Right lung (tissue), 5 donors: Measurements from ENCODE around the gene OTOGL. TPM values are rescaled to one million over a fixed set of nuclear protein-coding genes. Genes with fewer than 3 reads are reported as not detected.
"Not testable (repeated sequence)": the region's sequence is repeated elsewhere in the genome, so short reads cannot be mapped to it uniquely, and the experiment has no call there.

Source experiments
- DNase-seq, 2 donors: peaks; one replicate each; pipeline ENCODE4 v3.0.0-alpha.2; 2013
- polyA plus RNA-seq, 5 donors: library from polyadenylated mRNA; unstranded; fragments of 120-200 nt; gene quantifications; one replicate each; pipeline versions ENCODE4 v1.2.1 to v1.2.3, GENCODE V29; 2013; ENCODE audit warnings: inconsistent platforms in 1 of 5, low replicate concordance in 1 of 5; ENCODE audit not compliant: insufficient read length in 5 of 5, insufficient read depth in 1 of 5

Gene OTOGL
- polyA plus RNA-seq, 5 donors, result 0.37 to 0.62 (median 0.46) TPM

- not testable (repeated sequence) for DNase-seq
These were observed 119.6 kb downstream of the OTOGL start for GRCh38 chr12:80218925-80219324.

DNA sequence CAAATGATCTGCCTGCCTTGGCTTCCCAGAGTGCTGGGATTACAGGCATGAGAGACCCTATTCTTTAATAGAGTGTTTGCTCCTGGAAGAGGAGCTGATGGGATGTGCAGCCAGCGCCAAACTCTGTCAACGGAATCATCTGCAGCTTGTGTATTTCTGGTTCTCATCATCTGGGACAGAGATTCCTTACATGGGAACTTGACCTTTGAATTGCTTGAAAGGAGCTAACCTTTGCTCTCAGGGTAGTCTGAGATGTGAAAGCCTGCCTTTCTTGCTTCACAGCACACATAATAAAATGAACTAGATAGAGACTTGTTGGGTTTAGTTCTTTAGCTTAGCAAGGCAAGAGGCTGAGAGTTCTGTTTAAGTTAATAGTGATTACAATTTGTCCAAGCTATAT lies 120.0 kb downstream of the OTOGL start:
- peak; percentile 84 to 88 for DNase-seq

- no peak for DNase-seq
These were observed 122.9 kb downstream of the OTOGL start for GRCh38 chr12:80222261-80222660.

GRCh38 chr12:80226576-80226975 lies 127.2 kb downstream of the OTOGL start:
- DNase-seq, result no peak

GRCh38 chr12:80227904-80228303 lies 128.6 kb downstream of the OTOGL start:
- DNase-seq, result not testable (repeated sequence)

DNA sequence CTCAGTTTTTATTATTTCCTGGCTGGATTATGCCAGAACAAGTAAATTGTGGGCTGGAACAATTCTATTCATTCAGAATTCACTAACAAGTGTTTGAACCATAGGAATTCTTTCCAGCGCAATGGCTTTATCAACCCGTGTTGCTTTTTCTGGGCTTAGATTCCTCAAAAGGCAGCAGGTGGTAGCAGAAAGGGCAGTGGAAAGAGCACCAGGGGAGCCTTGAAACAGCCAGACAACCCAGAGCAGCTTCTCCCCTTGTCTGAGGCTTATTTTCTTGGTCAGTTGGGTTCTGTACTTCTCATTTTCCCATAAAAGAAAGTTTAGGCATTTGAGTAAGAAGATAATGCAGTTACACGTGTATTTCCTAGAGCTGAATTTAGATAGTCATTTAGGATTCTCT lies 130.7 kb downstream of the OTOGL start:
- DNase-seq, result no peak

GRCh38 chr12:80232837-80233236 lies 133.5 kb downstream of the OTOGL start:
- no peak for DNase-seq

DNA sequence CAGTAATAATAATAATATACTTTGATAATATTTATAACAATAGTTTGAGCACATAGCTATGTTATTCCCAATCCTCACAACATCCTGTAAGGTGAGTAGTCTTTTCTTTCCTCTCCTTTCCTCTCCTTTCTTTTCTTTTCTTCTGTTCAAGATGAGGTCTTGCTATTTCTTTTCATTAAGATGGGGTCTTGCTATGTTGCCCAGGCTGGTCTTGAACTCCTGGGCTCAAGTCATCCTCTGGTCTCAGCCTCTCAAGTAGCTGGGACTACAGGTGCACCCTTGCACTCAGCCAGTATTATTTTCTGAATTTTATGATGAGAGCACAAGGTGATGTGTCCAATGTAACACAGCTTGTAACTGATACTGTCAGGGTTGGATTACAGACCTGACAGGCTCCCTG lies 134.6 kb downstream of the OTOGL start:
- no peak for DNase-seq

- DNase-seq, result no peak
These were observed 135.3 kb downstream of the OTOGL start for GRCh38 chr12:80234667-80235066.

DNA sequence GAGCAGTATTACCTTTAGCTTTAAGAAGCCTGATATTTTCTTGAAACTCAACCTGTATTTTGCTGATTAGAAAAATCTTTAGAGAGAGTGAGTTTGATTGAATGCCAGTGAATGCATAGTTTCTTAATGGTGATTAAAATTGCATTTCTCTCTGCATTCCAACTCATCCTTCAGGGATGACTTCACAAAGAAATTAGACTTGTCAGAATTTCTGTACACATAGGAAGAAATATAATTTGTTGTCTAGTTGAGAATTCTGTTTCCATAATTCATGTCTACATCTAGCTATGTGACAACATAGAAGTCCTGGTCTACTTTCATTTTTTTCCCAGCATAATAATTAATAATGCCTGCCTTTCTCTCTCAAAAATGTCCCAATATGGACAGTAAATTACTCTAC lies 136.6 kb downstream of the OTOGL start:
- DNase-seq, result no peak

DNA sequence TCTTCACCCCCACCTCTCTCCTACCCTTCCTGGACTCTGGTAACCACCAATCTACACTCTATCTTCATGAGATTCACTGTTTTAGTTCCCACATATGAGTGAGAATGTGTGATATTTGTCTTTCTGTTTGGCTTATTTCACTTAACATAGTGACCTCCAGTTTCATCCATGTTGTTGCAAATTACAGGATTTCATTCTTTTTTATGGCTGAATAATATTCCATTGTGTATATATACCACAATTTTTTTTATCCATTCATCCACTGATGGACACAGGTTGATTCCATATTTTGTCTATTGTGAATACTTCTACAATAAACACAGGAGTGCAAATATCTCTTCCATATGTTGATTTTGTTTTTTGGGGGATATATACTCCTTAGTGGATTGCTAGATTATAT lies 140.5 kb downstream of the OTOGL start:
- no peak for DNase-seq

DNA sequence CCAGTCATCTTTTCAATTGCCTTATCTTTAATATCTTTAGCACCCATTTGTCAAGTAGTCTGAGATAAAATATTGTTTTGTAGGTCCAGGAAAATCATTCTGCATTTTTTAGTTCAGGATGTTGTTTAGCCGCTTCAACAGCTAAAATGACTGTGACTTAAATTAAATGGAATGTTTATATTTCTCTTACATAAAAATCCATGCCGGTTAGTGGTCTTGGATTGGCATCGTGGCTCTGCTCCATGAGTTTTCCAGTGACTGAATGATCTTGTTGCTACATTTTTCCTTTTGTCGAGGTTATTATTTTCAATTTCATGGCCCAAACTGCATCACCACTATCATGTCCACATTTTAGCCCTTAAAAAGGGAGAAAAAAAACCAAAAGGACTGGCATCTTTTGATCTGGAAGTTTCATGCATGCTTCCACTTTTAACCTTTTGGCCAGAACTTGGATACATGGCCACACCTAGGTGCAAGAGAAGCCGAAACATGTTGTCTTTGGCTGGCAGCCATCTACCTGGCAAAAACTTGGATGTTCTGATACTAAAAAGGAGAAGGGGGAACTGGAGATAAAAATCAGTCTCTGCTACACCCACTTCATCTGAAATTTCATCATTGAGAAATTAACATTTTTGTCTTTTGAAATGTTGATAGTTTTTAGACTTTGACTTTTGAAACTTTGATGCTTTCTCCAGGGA lies 142.4 kb downstream of the OTOGL start:
- no peak for DNase-seq

- no peak for DNase-seq
These were observed 143.0 kb downstream of the OTOGL start for GRCh38 chr12:80242321-80242720.

DNA sequence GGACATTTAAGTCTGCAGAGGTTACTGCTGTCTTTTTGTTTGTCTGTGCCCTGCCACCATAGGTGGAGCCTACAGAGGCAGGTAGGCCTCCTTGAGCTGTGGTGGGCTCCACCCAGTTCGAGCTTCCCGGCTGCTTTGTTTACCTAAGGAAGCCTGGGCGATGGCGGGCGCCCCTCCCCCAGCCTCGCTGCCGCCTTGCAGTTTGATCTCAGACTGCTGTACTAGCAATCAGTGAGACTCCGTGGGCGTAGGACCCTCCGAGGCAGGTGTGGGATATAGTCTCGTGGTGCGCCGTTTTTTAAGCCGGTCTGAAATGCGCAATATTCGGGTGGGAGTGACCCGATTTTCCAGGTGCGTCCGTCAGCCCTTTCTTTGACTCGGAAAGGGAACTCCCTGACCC lies 150.2 kb downstream of the OTOGL start:
- not testable (repeated sequence) for DNase-seq

DNA sequence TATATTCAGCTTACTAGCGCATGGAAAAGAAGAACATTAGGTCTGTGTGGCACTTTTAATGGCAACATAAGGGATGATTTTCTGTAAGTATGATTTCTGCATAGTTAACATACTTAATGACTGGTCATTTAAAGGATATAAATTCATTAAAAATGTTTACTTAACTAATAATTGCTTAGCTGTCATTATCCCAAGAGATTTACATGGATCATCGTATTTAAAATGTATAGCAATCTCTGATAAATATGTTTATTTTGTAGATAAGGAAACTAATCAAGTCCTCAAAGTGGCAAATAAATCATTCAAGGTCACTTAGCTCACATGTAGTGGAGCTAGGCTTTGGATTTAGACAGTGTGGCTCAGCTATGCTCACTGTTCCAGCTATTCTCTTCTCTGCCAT lies 158.6 kb downstream of the OTOGL start:
- no peak for DNase-seq

DNA sequence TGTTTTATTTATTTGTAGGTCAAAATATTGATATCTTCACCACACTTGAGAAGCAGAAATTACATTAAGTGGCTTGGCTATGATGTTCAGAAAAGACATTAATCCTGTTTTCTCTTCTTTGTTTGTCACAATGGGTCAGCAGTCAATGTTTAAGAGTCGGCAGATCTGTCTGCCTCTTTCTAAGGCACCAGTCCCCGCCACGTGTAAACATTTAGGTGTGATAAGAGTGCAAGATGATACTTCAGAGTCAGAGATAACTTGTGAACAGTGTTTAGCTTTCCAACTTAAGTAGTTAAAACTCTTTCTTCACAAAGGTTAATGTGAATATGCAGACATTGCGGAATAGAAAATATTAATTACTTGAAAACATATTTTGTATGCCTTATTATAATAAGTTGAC lies 160.9 kb downstream of the OTOGL start:
- DNase-seq, result no peak

GRCh38 chr12:80261403-80261802 lies 162.1 kb downstream of the OTOGL start:
- DNase-seq, result no peak

DNA sequence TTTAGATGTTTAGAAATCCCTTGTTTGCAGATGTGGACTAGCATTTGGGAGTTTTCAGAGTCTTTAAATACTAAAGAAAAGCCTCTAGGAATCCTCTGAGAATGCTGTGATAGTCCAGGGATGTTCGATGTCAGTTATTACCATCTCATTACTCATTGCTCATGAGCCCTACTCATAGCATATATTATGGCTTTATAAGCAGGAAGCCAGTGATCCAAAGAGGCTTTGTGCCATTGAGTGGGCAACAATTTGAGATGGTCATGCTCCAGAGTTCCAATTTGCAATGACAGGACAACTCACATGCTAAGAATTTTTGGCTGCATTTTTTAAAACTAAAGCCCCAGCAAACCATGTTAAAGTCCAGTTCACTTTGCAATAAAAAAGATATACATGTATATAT lies 163.0 kb downstream of the OTOGL start:
- DNase-seq, result no peak

GRCh38 chr12:80262771-80263170 lies 163.4 kb downstream of the OTOGL start:
- DNase-seq, result no peak

DNA sequence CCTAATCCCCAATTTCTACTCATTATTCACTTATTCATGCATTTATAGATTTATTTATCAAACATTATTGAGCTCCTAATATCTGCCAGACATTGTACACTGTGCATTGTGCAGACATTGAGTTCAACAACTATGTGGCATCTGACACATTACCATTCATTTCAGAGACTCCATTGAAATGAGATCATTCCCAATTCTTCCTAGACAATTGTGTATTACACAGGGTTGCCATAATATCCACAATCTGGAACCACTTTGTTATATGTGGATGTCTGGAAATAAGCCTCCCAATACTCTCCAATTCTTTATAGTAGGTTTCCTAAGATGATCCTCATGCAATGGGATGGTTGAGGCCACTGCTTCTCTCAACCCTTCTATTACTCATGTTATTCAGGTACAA lies 165.0 kb downstream of the OTOGL start:
- no peak for DNase-seq

- no peak for DNase-seq
These were observed 165.6 kb downstream of the OTOGL start for GRCh38 chr12:80264891-80265290.

DNA sequence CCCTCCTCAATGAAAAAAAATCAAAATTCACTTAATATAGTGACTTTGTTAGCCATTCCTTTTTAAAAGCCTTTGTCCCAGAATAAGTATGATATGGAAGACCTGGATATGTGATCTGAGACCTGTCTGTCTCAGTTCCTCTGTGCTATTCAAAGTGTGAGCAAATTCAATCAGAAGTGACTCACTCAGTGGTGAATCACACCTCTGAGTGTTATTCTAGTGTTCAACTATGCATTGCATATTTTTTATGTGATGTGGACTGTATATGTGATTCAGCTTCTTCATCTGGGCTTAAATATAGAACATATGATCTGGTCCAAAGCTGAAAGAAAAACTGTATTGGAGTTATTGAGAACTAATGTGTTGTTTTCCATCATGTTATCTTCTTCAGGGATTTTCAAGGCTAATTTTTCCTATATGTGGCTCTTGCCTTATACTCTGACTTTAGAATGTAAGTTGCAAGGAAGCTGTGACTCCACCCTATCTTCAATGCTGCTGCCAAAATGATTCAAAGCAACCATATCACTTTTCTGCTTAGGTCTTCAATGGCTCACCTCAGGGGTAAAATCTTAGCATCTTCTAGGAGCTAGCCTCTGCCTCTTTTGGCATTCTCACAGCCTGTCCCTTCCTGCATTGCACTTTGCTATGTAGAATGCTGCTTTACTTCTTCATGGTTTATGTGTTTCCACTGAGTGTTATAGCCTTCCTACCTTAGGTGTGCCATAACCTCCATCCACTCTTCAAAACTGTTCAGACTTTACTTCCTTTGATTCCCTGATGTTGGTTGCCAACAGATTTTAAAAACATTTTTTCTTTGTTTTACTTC lies 169.8 kb downstream of the OTOGL start:
- no peak for DNase-seq

GRCh38 chr12:80269803-80270552 lies 170.6 kb downstream of the OTOGL start:
- DNase-seq, result peak; percentile 26 to 42
